DOHH2 (cell line): ENCODE measurements around the gene SUPT7L.

ENCODE experiments used
- H3F3A ChIP-seq: fragments of 200-600 bp; sonication (generic), shearing (Covaris generic); 2 replicates; pipeline ENCODE4 v1.6.0; 2016; ENCODE audit warnings: antibody characterized with exemption, mild to moderate bottlenecking; ENCODE audit not compliant: control insufficient read depth, insufficient read depth
- H3K27ac ChIP-seq: fragments of 200-600 bp; sonication (generic); 2 replicates; pipeline ENCODE4 v1.5.1; 2014; ENCODE audit warnings: low read depth, mild to moderate bottlenecking, low read length, moderate library complexity
- H3K27me3 ChIP-seq: fragments of 200-600 bp; sonication (generic); 2 replicates; pipeline ENCODE4 v1.6.1; 2014; ENCODE audit warnings: mild to moderate bottlenecking, low read length, mixed read lengths; ENCODE audit not compliant: control insufficient read depth
- H3K36me3 ChIP-seq: fragments of 200-600 bp; sonication (generic); 2 replicates; pipeline ENCODE4 v1.6.1; 2014; ENCODE audit warnings: mild to moderate bottlenecking, low read length, moderate library complexity, mixed read lengths; ENCODE audit not compliant: control insufficient read depth
- H3K4me1 ChIP-seq: fragments of 200-600 bp; sonication (generic); 2 replicates; pipeline ENCODE4 v1.6.1; 2014; ENCODE audit warnings: mild to moderate bottlenecking, low read length, mixed read lengths; ENCODE audit not compliant: control insufficient read depth
- H3K4me2 ChIP-seq: fragments of 200-600 bp; sonication (generic); 2 replicates; pipeline ENCODE4 v1.6.0; 2014; ENCODE audit warnings: mild to moderate bottlenecking, low read length, moderate library complexity
- H3K4me3 ChIP-seq: fragments of 200-600 bp; sonication (generic); 2 replicates; pipeline ENCODE4 v1.5.1; 2014; ENCODE audit warnings: mild to moderate bottlenecking, low read length, mixed read lengths
- H3K79me2 ChIP-seq: fragments of 200-600 bp; sonication (generic); 2 replicates; pipeline ENCODE4 v1.6.1; 2014; ENCODE audit warnings: mild to moderate bottlenecking, low read length, mixed read lengths; ENCODE audit not compliant: control insufficient read depth
- H3K9me2 ChIP-seq: fragments of 200-600 bp; sonication (generic); replicated peaks from 2 replicates; pipeline ENCODE4 v1.6.1; 2014; ENCODE audit warnings: mild to moderate bottlenecking, low read length, mixed read lengths; ENCODE audit not compliant: control insufficient read depth
- H3K9me3 ChIP-seq: fragments of 200-600 bp; sonication (generic); 2 replicates; pipeline ENCODE4 v1.6.1; 2014; ENCODE audit warnings: antibody characterized with exemption, low read length, mixed read lengths; ENCODE audit not compliant: control insufficient read depth, insufficient read depth
- H4K20me1 ChIP-seq: fragments of 200-600 bp; sonication (generic); 2 replicates; pipeline ENCODE4 v1.6.0; 2014; ENCODE audit warnings: low read depth, mild to moderate bottlenecking, antibody characterized with exemption, low read length, moderate library complexity; ENCODE audit not compliant: control insufficient read depth, insufficient read depth
- EZH2phosphoT487 ChIP-seq: fragments of 200-600 bp; sonication (generic); IDR thresholded peaks from 2 replicates; pipeline ENCODE4 v1.6.1; 2017; ENCODE audit warnings: borderline replicate concordance, mild to moderate bottlenecking, antibody characterized with exemption, low read length, moderate library complexity, mixed read lengths
- TF ChIP-seq, protein P1 (sequence below): fragments of 200-600 bp; sonication (generic); IDR thresholded peaks from one replicate; pipeline ENCODE4 v1.5.1; 2014; ENCODE audit warnings: antibody characterized with exemption, mild to moderate bottlenecking, low read depth, low read length; ENCODE audit not compliant: poor library complexity, severe bottlenecking

The SUPT7L gene

GRCh38 chr2:27622921-27623384, 40.5 kb downstream of the SUPT7L start:
- Histone ChIP-seq H3K4me1 (peaks cover 19% of the 10 kb centered on the region), H3K79me2 (no peaks in the 10 kb centered on the region), H3K9me2 (no peaks in the 10 kb centered on the region), H3K27me3 (no peaks in the 10 kb centered on the region), H3F3A (peaks cover 7% of the 10 kb centered on the region; the same call in 1 of the 2 replicates), H3K36me3 (peaks cover 63% of the 10 kb centered on the region), H3K4me3 (no peak overlapping the region), H4K20me1 (no peaks in the 10 kb centered on the region), H3K4me2 (no peak overlapping the region), H3K27ac (no peak overlapping the region), H3K9me3 (no peaks in the 10 kb centered on the region)
- TF ChIP-seq, protein P1, sequence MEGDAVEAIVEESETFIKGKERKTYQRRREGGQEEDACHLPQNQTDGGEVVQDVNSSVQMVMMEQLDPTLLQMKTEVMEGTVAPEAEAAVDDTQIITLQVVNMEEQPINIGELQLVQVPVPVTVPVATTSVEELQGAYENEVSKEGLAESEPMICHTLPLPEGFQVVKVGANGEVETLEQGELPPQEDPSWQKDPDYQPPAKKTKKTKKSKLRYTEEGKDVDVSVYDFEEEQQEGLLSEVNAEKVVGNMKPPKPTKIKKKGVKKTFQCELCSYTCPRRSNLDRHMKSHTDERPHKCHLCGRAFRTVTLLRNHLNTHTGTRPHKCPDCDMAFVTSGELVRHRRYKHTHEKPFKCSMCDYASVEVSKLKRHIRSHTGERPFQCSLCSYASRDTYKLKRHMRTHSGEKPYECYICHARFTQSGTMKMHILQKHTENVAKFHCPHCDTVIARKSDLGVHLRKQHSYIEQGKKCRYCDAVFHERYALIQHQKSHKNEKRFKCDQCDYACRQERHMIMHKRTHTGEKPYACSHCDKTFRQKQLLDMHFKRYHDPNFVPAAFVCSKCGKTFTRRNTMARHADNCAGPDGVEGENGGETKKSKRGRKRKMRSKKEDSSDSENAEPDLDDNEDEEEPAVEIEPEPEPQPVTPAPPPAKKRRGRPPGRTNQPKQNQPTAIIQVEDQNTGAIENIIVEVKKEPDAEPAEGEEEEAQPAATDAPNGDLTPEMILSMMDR = no peak
- no peak for TF ChIP-seq EZH2phosphoT487

DNA sequence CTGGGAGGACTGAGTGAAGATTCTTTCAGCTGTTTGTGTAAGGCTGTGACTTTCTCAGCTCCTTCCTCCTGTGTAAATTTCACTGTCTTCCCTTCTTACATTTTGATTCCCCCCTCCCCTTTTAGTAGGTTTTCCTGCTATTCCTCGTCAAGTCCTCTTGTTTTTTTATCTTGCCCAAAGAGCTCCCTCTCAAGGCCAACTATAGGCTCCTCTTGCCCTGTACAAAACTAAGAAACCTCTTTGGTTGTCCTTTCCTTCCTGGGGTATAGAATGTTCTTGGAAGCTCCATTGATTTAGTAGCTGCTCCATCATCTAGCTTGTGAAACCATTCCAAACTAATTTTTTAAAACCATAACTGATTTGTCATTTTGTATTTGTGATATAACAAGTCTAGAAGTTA, 41.9 kb downstream of the SUPT7L start:
- peaks cover 5% of the 10 kb centered on the region for H3K4me1 ChIP-seq

GRCh38 chr2:27615316-27615715, 48.1 kb downstream of the SUPT7L start:
- no peak for TF ChIP-seq EZH2phosphoT487
- TF ChIP-seq, protein P1 = no peak
- Histone ChIP-seq H3K36me3 (peaks cover 64% of the 10 kb centered on the region), H3K27me3 (no peaks in the 10 kb centered on the region)

More for the DNA sequence above, 41.9 kb downstream of the SUPT7L start:
- Histone ChIP-seq H3K27ac (no peak overlapping the region), H3K79me2 (no peaks in the 10 kb centered on the region), H3K4me2 (no peak overlapping the region), H3K27me3 (no peaks in the 10 kb centered on the region), H4K20me1 (no peaks in the 10 kb centered on the region), H3K9me3 (no peaks in the 10 kb centered on the region), H3K4me3 (no peak overlapping the region), H3K9me2 (no peaks in the 10 kb centered on the region), H3F3A (peaks cover 7% of the 10 kb centered on the region; the same call in 1 of the 2 replicates), H3K36me3 (peaks cover 77% of the 10 kb centered on the region)
- TF ChIP-seq EZH2phosphoT487 = no peak
- TF ChIP-seq, protein P1 = no peak

More at GRCh38 chr2:27615316-27615715, 48.1 kb downstream of the SUPT7L start:
- H3K4me3 ChIP-seq = no peak overlapping the region
- no peak overlapping the region for H3K27ac ChIP-seq
- no peaks in the 10 kb centered on the region for H3F3A ChIP-seq
- no peak overlapping the region for H3K4me2 ChIP-seq
- no peaks in the 10 kb centered on the region for H3K9me3 ChIP-seq
- H3K9me2 ChIP-seq = no peaks in the 10 kb centered on the region
- H4K20me1 ChIP-seq = no peaks in the 10 kb centered on the region
- no peaks in the 10 kb centered on the region for H3K4me1 ChIP-seq
- H3K79me2 ChIP-seq = peaks cover 4% of the 10 kb centered on the region
